GM18526 (cell line): Measurements from ENCODE around the gene NIPSNAP2.

Experiments
- POLR2A ChIP-seq: IDR thresholded peaks from 3 replicates; pipeline ENCODE4 v1.6.1; 2011; ENCODE audit not compliant: insufficient read length; ENCODE audit errors: extremely low read depth

NIPSNAP2 gene

DNA sequence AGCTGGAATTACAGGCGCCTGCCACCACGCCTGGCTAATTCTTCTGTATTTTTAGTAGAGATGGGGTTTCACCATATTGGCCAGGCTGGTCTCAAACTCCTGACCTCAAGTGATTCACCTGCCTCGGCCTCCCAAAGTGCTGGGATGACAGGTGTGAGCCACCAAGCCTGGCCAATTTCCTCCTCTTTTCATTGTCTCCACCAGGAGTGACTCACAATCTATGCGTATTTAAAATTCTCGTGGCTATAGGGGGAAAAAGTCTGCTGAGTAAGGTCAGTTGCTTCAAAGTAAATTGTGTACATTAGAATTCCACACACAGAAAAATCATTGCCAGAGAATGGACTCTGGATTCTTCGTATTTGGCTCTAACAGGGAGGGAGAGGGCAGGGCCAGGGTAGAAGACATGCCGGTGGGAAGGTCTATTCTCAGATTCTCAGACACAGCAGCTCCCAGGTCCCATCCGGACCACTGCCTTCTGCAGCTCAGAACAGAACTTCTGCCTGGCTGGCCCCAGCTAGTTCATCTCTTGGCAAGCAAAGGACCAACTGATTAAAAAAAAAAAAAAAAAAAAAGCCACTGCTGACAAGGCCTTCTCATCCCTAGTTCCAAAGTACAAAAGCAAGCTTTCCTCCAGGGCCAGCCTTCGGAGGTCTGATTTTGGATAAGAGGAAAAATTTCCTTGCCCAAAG is 64.7 kb downstream of the NIPSNAP2 start:
- TF ChIP-seq POLR2A, result no peak

DNA sequence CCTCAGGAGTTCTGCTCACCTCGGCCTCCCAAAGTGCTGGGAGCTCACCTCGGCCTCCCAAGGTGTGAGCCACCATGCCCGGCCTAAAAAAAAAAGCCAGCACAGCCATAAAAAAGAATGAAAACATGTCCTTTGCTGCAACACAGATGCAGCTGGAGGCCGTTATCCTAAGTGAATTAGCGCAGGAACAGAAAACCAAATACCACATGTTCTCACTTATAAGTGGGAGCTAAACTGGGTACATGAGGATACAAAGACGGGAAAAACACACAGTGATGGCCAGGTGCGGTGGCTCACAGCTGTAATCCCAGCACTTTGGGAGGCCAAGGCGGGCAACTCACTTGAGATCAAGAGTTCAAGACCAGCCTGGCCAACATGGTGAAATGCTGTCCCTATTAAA is 66.0 kb downstream of the NIPSNAP2 start:
- TF ChIP-seq POLR2A, result no peak

DNA sequence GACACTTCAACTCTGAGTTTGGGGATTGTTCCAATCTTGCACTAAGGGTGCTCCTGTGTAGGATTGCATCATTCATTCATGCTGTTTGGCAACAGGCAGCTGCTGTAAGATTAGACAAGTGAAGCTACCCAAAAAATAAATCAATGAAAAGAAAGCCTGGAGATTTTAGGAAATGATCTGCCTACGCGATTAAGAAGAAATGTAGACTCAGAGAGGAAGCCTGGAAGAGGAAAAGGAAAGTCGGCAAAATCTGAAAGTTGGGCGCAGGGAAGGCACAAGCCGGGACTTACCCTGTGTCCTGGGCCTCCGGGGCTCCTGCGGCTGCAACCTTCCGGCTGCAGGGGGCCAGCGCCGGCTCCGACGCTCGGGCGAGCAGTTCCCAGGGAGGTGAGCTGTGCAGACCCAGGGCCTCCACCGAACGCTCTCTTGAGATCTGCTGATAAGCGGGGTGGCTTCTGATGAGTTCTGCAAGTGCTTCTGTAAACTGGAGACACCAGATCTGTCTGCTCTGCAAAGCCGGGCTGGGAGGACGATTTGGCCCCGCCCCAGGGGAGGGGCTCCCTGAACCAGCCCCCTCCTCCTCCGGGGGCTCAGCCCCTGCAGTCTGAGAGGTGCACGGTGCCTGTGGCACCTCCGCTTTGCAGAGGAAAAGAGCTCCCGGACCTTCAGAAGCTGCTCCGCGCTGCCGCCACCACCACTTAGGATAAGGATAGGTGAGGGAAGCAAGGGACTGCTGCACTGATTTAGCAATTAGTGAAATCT is 69.5 kb downstream of the NIPSNAP2 start:
- peak; percentile 53 for TF ChIP-seq POLR2A

DNA sequence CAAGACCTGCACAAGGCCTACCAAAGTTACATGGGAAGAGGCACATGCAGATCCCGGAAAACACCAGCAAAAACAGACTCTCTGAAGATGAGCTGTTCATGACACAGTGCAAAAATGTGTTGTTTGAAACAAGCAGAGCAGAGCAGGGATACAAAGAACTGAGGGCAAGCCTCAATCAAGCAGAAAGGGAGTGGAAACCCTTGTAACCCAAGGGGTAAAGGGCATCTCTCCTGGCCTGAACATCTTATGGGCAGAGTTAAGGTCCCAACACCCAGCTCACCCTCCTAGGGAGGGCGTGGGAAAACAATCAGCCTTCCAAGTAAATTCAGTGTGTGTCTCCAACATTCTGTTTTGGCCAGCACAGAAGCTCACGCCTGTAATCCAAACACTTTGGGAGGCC is 76.3 kb downstream of the NIPSNAP2 start:
- TF ChIP-seq POLR2A, result no peak

DNA sequence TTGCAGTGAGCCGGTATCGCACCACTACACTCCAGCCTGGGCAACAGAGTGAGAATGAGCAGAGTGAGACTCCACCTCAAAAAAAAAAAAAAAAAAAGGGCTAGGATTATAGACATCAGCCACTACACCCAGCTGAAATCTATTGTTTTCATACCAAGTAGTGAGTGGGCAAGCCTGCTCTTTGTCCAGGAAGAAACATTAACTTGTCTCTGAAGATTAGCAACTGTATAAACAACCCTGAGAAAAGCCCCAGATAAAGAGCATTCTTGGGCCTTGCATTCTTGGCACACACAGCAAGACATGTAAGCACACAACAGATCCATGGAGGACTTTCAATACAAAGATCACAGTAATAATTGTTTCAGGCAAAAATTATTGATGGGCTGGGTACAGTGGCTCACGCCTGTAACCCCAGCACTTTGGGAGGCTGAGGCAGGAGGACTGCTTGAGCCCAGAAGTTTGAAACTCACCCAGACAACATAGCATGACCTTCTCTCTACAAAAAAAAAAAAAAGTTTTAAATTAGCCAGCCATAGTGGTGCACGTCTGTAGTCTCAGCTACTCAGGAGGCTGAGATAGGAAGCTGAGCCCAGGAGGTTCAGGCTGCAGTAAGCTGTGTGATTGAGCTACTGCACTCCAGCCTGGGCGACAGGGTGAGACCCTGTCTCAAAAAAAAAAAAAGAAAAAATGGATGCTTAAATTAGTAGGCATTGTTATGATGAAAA is 82.5 kb downstream of the NIPSNAP2 start:
- TF ChIP-seq POLR2A, result no peak

DNA sequence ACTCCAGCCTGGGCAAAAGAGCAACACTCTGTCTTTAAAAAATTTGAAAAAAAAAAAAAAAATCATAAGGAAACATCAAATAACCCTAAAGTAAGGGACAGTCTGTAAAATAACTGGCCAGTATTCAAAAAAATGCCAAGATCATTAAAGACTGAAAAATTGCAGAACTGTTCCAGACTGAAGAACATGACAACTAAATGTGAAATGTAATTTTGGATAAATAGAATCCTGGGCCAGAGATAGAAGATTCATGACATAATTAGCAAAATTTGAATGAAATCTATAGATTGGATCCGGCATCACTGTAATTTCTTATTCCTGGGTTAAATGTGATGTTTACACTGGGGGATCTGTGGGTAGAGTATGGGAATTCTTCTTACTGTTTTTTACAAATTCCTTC is 83.9 kb downstream of the NIPSNAP2 start:
- no peak for TF ChIP-seq POLR2A
